ENCODE data around the gene PBX2. TPM values are rescaled to one million over a fixed set of nuclear protein-coding genes. Genes with fewer than 3 reads are reported as not detected.

Gene PBX2
- total RNA-seq, 1 donor from 2014 or later, result 58.6 TPM

- DNase-seq (ENCODE audit: low spot score), result no peak
- peaks cover 16% of the 10 kb centered on the region for H3K36me3 Mint-ChIP-seq (ENCODE audit: low read depth)
- H3K27ac Mint-ChIP-seq (ENCODE audit: unreplicated experiment), result no peak overlapping the region
- H3K4me3 Mint-ChIP-seq (ENCODE audit: unreplicated experiment), result no peak overlapping the region
- H3K9me3 Mint-ChIP-seq (ENCODE audit: low read depth), result no peaks in the 10 kb centered on the region
- no peaks in the 10 kb centered on the region for H3K27me3 Mint-ChIP-seq (ENCODE audit: low read depth)
- H3K4me1 Mint-ChIP-seq (ENCODE audit: low read depth), result peaks cover 29% of the 10 kb centered on the region
- TF ChIP-seq, protein P1, sequence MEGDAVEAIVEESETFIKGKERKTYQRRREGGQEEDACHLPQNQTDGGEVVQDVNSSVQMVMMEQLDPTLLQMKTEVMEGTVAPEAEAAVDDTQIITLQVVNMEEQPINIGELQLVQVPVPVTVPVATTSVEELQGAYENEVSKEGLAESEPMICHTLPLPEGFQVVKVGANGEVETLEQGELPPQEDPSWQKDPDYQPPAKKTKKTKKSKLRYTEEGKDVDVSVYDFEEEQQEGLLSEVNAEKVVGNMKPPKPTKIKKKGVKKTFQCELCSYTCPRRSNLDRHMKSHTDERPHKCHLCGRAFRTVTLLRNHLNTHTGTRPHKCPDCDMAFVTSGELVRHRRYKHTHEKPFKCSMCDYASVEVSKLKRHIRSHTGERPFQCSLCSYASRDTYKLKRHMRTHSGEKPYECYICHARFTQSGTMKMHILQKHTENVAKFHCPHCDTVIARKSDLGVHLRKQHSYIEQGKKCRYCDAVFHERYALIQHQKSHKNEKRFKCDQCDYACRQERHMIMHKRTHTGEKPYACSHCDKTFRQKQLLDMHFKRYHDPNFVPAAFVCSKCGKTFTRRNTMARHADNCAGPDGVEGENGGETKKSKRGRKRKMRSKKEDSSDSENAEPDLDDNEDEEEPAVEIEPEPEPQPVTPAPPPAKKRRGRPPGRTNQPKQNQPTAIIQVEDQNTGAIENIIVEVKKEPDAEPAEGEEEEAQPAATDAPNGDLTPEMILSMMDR (IDR thresholded peaks at IDR 0.05), result no peak
Observed at GRCh38 chr6:32156891-32157290, 33.1 kb downstream of the PBX2 start.

DNA sequence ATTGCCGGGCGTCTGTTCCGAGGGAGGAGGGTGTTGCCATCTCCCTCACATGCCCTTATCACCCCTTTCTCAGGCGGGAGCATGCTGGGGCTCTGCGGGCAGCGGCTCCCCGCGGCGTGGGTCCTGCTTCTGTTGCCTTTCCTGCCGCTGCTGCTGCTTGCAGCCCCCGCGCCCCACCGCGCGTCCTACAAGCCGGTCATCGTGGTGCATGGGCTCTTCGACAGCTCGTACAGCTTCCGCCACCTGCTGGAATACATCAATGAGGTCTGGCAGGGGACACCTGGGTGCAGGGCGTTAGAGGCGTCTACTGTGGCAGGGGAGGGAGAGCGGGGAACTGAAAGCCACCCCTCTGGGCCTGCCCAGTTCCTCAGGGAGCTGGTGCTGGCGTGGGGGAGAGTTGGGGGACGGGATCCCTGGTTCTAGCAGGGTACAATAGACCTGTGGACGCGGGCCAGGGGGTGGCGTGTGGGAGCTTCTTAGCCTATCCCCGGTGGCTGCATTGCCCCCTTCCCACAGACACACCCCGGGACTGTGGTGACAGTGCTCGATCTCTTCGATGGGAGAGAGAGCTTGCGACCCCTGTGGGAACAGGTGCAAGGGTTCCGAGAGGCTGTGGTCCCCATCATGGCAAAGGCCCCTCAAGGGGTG, 35.4 kb downstream of the PBX2 start:
- peak overlapping the region; percentile 99 for H3K27ac Mint-ChIP-seq (ENCODE audit: unreplicated experiment)
- no peak for DNase-seq (ENCODE audit: low spot score)
- H3K36me3 Mint-ChIP-seq (ENCODE audit: low read depth), result peaks cover 16% of the 10 kb centered on the region
- H3K9me3 Mint-ChIP-seq (ENCODE audit: low read depth), result no peaks in the 10 kb centered on the region
- TF ChIP-seq, protein P1 (IDR thresholded peaks at IDR 0.05), result peak; percentile 82
- peaks cover 33% of the 10 kb centered on the region for H3K4me1 Mint-ChIP-seq (ENCODE audit: low read depth)
- no peaks in the 10 kb centered on the region for H3K27me3 Mint-ChIP-seq (ENCODE audit: low read depth)
- H3K4me3 Mint-ChIP-seq (ENCODE audit: unreplicated experiment), result peak overlapping the region; percentile 99

- Mint-ChIP-seq H3K4me1 (ENCODE audit: low read depth) (peaks cover 33% of the 10 kb centered on the region), H3K36me3 (ENCODE audit: low read depth) (peaks cover 16% of the 10 kb centered on the region), H3K27me3 (ENCODE audit: low read depth) (no peaks in the 10 kb centered on the region), H3K27ac (ENCODE audit: unreplicated experiment) (peak within 1 kb of the TSS; percentile 99), H3K4me3 (ENCODE audit: unreplicated experiment) (peak within 1 kb of the TSS; percentile 99), H3K9me3 (ENCODE audit: low read depth) (no peaks in the 10 kb centered on the region)
- TF ChIP-seq, protein P1 (IDR thresholded peaks at IDR 0.05), result peak; percentile 72
- peak; percentile 97 for DNase-seq (ENCODE audit: low spot score)
Observed at GRCh38 chr6:32153564-32154513, 36.2 kb downstream of the PBX2 start, which contains the start of gene PPT2. TSS of gene PPT2 (plus strand) at chr6:32154141. CDS start at chr6:32154595, 454 bp downstream.

DNA sequence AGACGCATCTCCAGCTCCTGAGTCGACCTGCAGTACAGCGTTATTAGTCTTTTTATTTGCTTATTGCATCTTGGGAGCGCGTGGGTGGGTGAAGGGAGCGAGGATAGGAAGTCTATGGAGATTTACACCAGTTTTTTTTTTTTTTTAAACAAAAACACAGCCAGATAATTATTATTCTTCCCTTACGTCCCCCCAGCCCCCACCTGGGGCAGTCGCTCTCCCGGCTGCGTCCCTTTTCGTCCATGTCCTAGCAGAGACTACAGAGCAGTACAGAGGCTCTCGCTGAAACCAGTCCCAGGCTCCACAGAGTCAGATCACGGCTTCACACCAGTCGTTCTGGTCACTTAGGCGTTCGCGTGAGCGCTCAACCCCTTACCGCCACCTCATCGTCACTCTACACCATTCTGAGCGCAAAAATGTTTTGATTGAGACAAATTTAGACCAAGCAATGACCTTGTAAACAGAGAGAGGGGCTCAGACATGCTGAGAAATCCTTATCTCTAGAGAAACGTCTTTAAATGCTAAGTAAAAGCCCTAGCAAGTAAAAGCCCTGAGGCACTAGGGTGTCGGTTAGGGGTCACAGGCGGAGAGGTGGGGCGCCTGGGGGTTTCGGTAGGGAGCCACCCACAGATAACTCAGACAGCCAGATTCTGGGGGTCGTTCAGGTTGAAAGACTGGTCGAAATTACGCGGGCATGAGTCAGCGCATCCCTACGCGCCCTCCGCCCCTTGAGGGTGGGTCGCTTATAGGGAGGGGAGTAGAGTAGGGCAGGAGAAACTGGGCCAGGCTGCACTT, 37.0 kb downstream of the PBX2 start:
- Mint-ChIP-seq H3K9me3 (ENCODE audit: low read depth) (no peaks in the 10 kb centered on the region), H3K36me3 (ENCODE audit: low read depth) (peaks cover 10% of the 10 kb centered on the region), H3K4me1 (ENCODE audit: low read depth) (peaks cover 33% of the 10 kb centered on the region), H3K27ac (ENCODE audit: unreplicated experiment) (peak overlapping the region; percentile 99), H3K27me3 (ENCODE audit: low read depth) (no peaks in the 10 kb centered on the region), H3K4me3 (ENCODE audit: unreplicated experiment) (peak overlapping the region; percentile 99)
- DNase-seq (ENCODE audit: low spot score), result no peak
- TF ChIP-seq, protein P1 (IDR thresholded peaks at IDR 0.05), result no peak
